Right lobe of liver (tissue), 6 donors: ENCODE data around the gene ODC1. TPM values are rescaled to one million over a fixed set of nuclear protein-coding genes. Genes with fewer than 3 reads are reported as not detected.

Source experiments
- ATAC-seq, 4 donors: fragments of 200-7000 bp; cut with Tn5 transposase; one replicate each; pipeline ENCODE4 v1.9.1; 2020; ENCODE audit warnings: mild to moderate bottlenecking in 4 of 4, moderate library complexity in 4 of 4
- DNase-seq, 3 donors: peaks; one replicate each; pipeline ENCODE4 v3.0.0-alpha.2; 2020
- H3K27ac ChIP-seq, 3 donors: fragments of 200-600 bp; one replicate each; pipeline ENCODE4 v1.8.0; 2022
- H3K27me3 ChIP-seq, 2 donors: fragments of 200-600 bp; one replicate each; pipeline ENCODE4 v1.8.0; 2022
- H3K36me3 ChIP-seq, 4 donors: fragments of 200-600 bp; sonication (generic) in 1 of 4; one replicate each; pipeline versions ENCODE4 v1.5.1 to v1.8.0; 2017 to 2022; ENCODE audit warnings: control low read depth in 1 of 4
- H3K4me1 ChIP-seq, 4 donors: fragments of 200-600 bp; sonication (generic) in 1 of 4; one replicate each; pipeline versions ENCODE4 v1.5.1 to v1.8.0; 2017 to 2022; ENCODE audit warnings: control low read depth in 1 of 4
- H3K4me3 ChIP-seq, 3 donors: fragments of 200-600 bp; one replicate each; pipeline ENCODE4 v1.8.0; 2022
- H3K9me3 ChIP-seq, 4 donors: fragments of 200-600 bp; sonication (generic) in 1 of 4; one replicate each; pipeline versions ENCODE4 v1.5.1 to v1.8.0; 2017 to 2022; ENCODE audit warnings: control low read depth in 1 of 4
- CTCF ChIP-seq, 4 donors: fragments of 200-600 bp in 3 of 4; fragments of 450-650 bp in 1 of 4; IDR thresholded peaks; one replicate each; pipeline versions ENCODE4 v1.5.1 to v1.8.0; 2016 to 2022; ENCODE audit warnings: antibody characterized with exemption in 4 of 4, mild to moderate bottlenecking in 2 of 4
- POLR2A ChIP-seq: fragments of 450-650 bp; IDR thresholded peaks from one replicate; pipeline ENCODE4 v1.6.1; 2017; ENCODE audit warnings: antibody characterized with exemption, mild to moderate bottlenecking
- WGBS: methylation state at CpG from one replicate; pipeline ENCODE4 v1.1.6; 2018; ENCODE audit warnings: low coverage, low lambda C conversion rate; ENCODE audit not compliant: insufficient coverage; ENCODE audit errors: missing lambda C conversion rate; 5-methylcytosine and 5-hydroxymethylcytosine counted together
- intact Hi-C, 2 donors: fragments of 100-400 bp; cut with DNase I; formaldehyde crosslinking; loops; one replicate each; pipeline versions ENCODE4 v1.11.2 to v1.14.1; 2022
- total RNA-seq, 6 experiments: library from RNA; depleted of rRNA in 2 of 6; stranded (reverse); fragments of >200 nt in 2 of 6; fragmentation: NEBNext Ultra II Directional in 3 of 6; extraction: Animal tissue kit (Norgen Biotek cat#: 25700) in 3 of 6; gene quantifications; one replicate each; pipeline versions ENCODE4 v1.1.0 to v1.2.4, GENCODE V29; 2016 to 2023
- donor health status: DM: no; HTN: yes; CAD: no.
- donor health status: DM: no; HTN: no; CAD: no.
- donor health status: DM: no; HTN: no; CAD: no.
- donor health status: DM: no; HTN: yes; CAD: no.
- donor health status: DM: no; HTN: yes; CAD: no.

ODC1 gene
- total RNA-seq, 6 experiments from 2014 or later, result 14.4 to 197 (median 28.6) TPM

- TF ChIP-seq POLR2A (no peak), CTCF (IDR thresholded peaks at IDR 0.05) (no peak)
- Histone ChIP-seq H3K4me1 (peaks cover 0 to 10% (median 0%) of the 10 kb centered on the region in 4 donors), H3K4me3 (no peak overlapping the region), H3K27me3 (no peaks in the 10 kb centered on the region), H3K9me3 (no peaks in the 10 kb centered on the region), H3K27ac (no peak overlapping the region), H3K36me3 (no peaks in the 10 kb centered on the region)
- ATAC-seq, result no peak
- WGBS, result 60% methylated on average over 1 of the region's 1 CpG
- no peak for DNase-seq
- intact Hi-C loops, result no loop called here
These were observed 38.0 kb upstream of the ODC1 start for GRCh38 chr2:10486091-10486490.

- no peak overlapping the region for H3K27ac ChIP-seq
- 33% methylated on average over 7 of the region's 7 CpGs for WGBS
- no peak overlapping the region for H3K4me3 ChIP-seq
- no peaks in the 10 kb centered on the region for H3K9me3 ChIP-seq
- TF ChIP-seq POLR2A (no peak), CTCF (IDR thresholded peaks at IDR 0.05) (no peak)
- intact Hi-C loops, result no loop called here
- H3K4me1 ChIP-seq, result no peaks in the 10 kb centered on the region
- H3K36me3 ChIP-seq, result no peaks in the 10 kb centered on the region
- DNase-seq (no peak), ATAC-seq (no peak)
- no peaks in the 10 kb centered on the region for H3K27me3 ChIP-seq
These were observed 34.8 kb upstream of the ODC1 start for GRCh38 chr2:10482913-10483312.

GRCh38 chr2:10482460-10482859 lies 34.3 kb upstream of the ODC1 start:
- TF ChIP-seq POLR2A (no peak), CTCF (IDR thresholded peaks at IDR 0.05) (no peak)
- H3K36me3 ChIP-seq, result no peaks in the 10 kb centered on the region
- H3K4me3 ChIP-seq, result no peak overlapping the region
- no peak overlapping the region for H3K27ac ChIP-seq
- no peaks in the 10 kb centered on the region for H3K27me3 ChIP-seq
- ATAC-seq, result peak; percentile 40 to 74 (median 66)
- no peaks in the 10 kb centered on the region for H3K9me3 ChIP-seq
- intact Hi-C loops, result no loop called here
- no peak for DNase-seq
- 40% methylated on average over 7 of the region's 8 CpGs for WGBS
- no peaks in the 10 kb centered on the region for H3K4me1 ChIP-seq

- 75% methylated on average over 2 of the region's 10 CpGs for WGBS
- no peak for DNase-seq
- no peaks in the 10 kb centered on the region for H3K36me3 ChIP-seq
- no peak for ATAC-seq
- no peaks in the 10 kb centered on the region for H3K4me1 ChIP-seq
- H3K4me3 ChIP-seq, result no peak overlapping the region
- intact Hi-C loops, result no loop called here
- no peaks in the 10 kb centered on the region for H3K27me3 ChIP-seq
- no peaks in the 10 kb centered on the region for H3K9me3 ChIP-seq
- H3K27ac ChIP-seq, result no peak overlapping the region
- TF ChIP-seq CTCF (IDR thresholded peaks at IDR 0.05) (no peak), POLR2A (no peak)
These were observed 33.6 kb upstream of the ODC1 start for GRCh38 chr2:10481666-10482157.
